Memory B cell (primary cell): Measurements from ENCODE around the gene PHACTR2.
"Not testable (repeated sequence)": the region's sequence is repeated elsewhere in the genome, so short reads cannot be mapped to it uniquely, and the experiment has no call there.

Source experiments
- ATAC-seq: fragments of 150-1000 bp; cut with Tn5 transposase; 2 replicates; pipeline ENCODE4 v1.10.0; 2021; ENCODE audit warnings: low read depth, mild to moderate bottlenecking, moderate library complexity
- DNase-seq, 2 donors: peaks; one replicate each; pipeline ENCODE4 v3.0.0; 2022; ENCODE audit warnings: low spot score in 2 of 2
- H3K27ac Mint-ChIP-seq: one replicate; pipeline ENCODE4 v1.8.0; 2022; ENCODE audit warnings: mild to moderate bottlenecking, moderate library complexity, mixed read lengths
- H3K27me3 Mint-ChIP-seq: one replicate; pipeline ENCODE4 v1.8.0; 2022; ENCODE audit warnings: mixed read lengths
- H3K36me3 Mint-ChIP-seq: one replicate; pipeline ENCODE4 v1.8.0; 2022; ENCODE audit warnings: mild to moderate bottlenecking, mixed read lengths
- H3K4me1 Mint-ChIP-seq: one replicate; pipeline ENCODE4 v1.8.0; 2022; ENCODE audit warnings: mixed read lengths
- H3K4me3 Mint-ChIP-seq: one replicate; pipeline ENCODE4 v1.8.0; 2022; ENCODE audit warnings: mild to moderate bottlenecking, moderate library complexity, mixed read lengths
- H3K9me3 Mint-ChIP-seq: one replicate; pipeline ENCODE4 v1.8.0; 2022; ENCODE audit warnings: mixed read lengths

PHACTR2 gene

DNA sequence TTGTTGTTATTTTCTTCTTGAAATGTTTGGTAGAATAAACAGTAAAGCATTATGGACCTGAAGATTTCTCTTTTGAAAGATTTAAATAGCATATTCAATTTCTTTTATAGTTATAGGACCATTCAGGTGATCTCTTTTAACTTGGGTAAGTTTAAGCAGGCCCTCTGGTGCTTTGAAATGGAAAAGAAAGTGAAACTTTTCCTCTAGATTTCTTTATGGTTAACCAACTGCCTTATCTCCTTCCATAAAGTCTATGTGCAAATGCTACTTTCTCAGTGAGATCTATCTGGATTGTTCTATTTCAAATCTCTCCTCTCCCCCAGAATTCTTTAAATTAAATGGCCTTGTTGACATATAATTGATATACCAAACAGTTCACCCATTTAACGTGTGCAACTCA lies 54.0 kb downstream of the PHACTR2 start:
- H3K4me3 Mint-ChIP-seq = no peak overlapping the region
- peaks cover 12% of the 10 kb centered on the region for H3K4me1 Mint-ChIP-seq
- H3K36me3 Mint-ChIP-seq = peaks cover 5% of the 10 kb centered on the region
- H3K9me3 Mint-ChIP-seq = no peaks in the 10 kb centered on the region
- ATAC-seq (no peak), DNase-seq (no peak)
- H3K27me3 Mint-ChIP-seq = no peaks in the 10 kb centered on the region
- no peak overlapping the region for H3K27ac Mint-ChIP-seq

DNA sequence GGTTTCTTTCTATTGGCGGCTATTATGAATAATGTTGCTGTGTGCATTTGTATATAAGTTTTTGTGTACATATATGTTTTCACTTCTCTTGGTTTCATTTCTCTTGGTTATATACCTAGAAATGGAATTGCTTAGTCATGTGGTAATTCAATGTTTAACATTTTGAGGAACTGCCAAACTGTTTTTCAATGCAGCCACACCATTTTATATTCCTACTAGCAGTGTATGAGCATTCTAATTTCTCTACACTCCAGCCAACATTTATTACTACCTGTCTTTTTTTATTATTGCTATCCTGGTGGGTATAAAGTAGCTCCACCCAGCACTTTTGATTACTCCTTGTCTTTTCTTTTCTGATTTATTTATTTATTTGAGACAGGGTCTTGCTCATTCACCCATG lies 54.8 kb downstream of the PHACTR2 start:
- peaks cover 8% of the 10 kb centered on the region for H3K4me1 Mint-ChIP-seq
- H3K27me3 Mint-ChIP-seq = no peaks in the 10 kb centered on the region
- DNase-seq = no peak
- no peak for ATAC-seq
- no peak overlapping the region for H3K27ac Mint-ChIP-seq
- no peaks in the 10 kb centered on the region for H3K9me3 Mint-ChIP-seq
- H3K4me3 Mint-ChIP-seq = no peak overlapping the region
- H3K36me3 Mint-ChIP-seq = peaks cover 2% of the 10 kb centered on the region

DNA sequence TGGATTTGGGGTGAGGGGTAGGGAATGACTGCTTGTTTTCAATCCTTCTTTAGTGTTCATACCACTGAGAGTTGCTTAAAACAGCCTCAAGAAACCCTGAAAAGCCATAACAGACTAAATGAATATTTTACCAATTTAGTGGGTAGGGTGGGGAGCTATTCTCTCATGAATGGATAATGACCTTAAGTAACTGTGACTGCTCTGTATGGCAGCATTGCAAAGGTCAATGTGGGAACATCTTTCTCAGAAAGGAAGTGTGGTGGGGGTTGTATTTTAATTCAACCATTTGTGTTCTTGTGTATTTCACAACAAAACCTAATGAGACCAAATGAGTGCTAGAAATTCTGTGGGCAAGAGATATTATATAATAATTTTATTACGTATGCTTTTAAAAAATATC lies 55.7 kb downstream of the PHACTR2 start:
- Mint-ChIP-seq H3K36me3 (peaks cover 2% of the 10 kb centered on the region), H3K9me3 (no peaks in the 10 kb centered on the region), H3K4me1 (peaks cover 5% of the 10 kb centered on the region), H3K4me3 (no peak overlapping the region), H3K27me3 (no peaks in the 10 kb centered on the region), H3K27ac (no peak overlapping the region)
- DNase-seq = no peak
- ATAC-seq = no peak

DNA sequence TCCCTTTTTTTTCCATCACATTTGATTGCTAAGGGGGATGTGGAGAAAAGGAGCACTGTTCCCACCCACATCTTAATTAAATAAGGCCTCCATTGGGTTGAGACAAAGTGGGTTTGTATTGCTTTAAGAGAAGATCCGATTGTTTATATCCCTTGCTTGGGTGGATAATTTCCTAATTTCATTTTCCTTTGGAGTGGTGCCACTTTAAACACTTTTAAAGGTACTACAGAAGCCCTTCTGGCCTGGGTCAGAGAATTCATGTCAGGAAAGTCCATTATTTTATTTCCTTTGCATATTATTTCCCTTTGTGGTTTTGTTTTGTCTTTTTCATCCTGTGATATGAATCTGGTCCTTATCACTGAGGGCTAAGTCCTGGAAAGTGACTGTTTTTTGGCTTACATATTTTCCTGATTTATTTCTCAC lies 56.9 kb downstream of the PHACTR2 start:
- no peak for ATAC-seq
- Mint-ChIP-seq H3K27ac (no peak overlapping the region), H3K4me3 (no peak overlapping the region), H3K36me3 (peaks cover 2% of the 10 kb centered on the region), H3K27me3 (no peaks in the 10 kb centered on the region), H3K9me3 (no peaks in the 10 kb centered on the region), H3K4me1 (peaks cover 5% of the 10 kb centered on the region)
- no peak for DNase-seq

DNA sequence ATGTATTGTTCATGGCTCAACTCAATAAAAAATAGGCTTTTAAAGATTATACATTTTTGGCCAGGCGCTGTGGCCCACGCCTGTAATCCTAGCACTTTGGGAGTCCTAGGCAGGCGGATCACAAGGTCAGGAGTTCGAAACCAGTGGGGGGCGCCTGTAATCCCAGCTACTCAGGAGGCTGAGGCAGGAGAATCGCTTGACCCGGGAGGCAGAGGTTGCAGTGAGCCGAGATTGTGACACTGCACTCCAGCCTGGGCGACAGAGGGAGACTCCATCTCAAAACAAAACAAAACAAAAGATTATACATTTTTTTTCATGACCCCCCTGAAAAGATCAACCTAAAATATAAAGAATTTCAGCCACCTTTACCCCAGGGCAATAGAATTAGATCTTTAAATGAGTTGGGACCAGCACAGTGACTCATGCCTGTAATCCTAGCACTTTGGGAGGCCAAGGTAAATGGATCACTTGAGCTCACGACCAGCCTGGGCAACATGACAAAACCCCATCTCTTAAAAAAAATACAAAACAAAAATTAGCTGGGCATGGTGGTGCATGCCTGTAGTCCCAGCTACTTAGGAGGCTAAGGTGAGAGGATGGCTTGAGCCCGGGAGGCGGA lies 60.4 kb downstream of the PHACTR2 start:
- not testable (repeated sequence) for H3K4me1 Mint-ChIP-seq, H3K27ac Mint-ChIP-seq, H3K27me3 Mint-ChIP-seq, ATAC-seq, H3K36me3 Mint-ChIP-seq, H3K4me3 Mint-ChIP-seq, H3K9me3 Mint-ChIP-seq, DNase-seq

GRCh38 chr6:143739341-143739851 lies 61.6 kb downstream of the PHACTR2 start:
- no peak overlapping the region for H3K27ac Mint-ChIP-seq
- H3K27me3 Mint-ChIP-seq = no peaks in the 10 kb centered on the region
- DNase-seq (no peak), ATAC-seq (no peak)
- no peak overlapping the region for H3K4me3 Mint-ChIP-seq
- no peaks in the 10 kb centered on the region for H3K4me1 Mint-ChIP-seq
- no peaks in the 10 kb centered on the region for H3K9me3 Mint-ChIP-seq
- peaks cover 3% of the 10 kb centered on the region for H3K36me3 Mint-ChIP-seq

GRCh38 chr6:143740213-143740612 lies 62.4 kb downstream of the PHACTR2 start:
- no peak for ATAC-seq
- DNase-seq = no peak
- Mint-ChIP-seq H3K27ac (no peak overlapping the region), H3K9me3 (no peaks in the 10 kb centered on the region), H3K4me1 (no peaks in the 10 kb centered on the region), H3K4me3 (no peak overlapping the region), H3K27me3 (no peaks in the 10 kb centered on the region), H3K36me3 (peaks cover 3% of the 10 kb centered on the region)

- H3K9me3 Mint-ChIP-seq = no peaks in the 10 kb centered on the region
- no peak for ATAC-seq
- H3K4me1 Mint-ChIP-seq = no peaks in the 10 kb centered on the region
- no peak for DNase-seq
- H3K27me3 Mint-ChIP-seq = no peaks in the 10 kb centered on the region
- H3K27ac Mint-ChIP-seq = no peak overlapping the region
- H3K4me3 Mint-ChIP-seq = no peak overlapping the region
- H3K36me3 Mint-ChIP-seq = peaks cover 3% of the 10 kb centered on the region
These were observed 63.7 kb downstream of the PHACTR2 start for GRCh38 chr6:143741480-143741879.

- H3K36me3 Mint-ChIP-seq = peaks cover 3% of the 10 kb centered on the region
- H3K9me3 Mint-ChIP-seq = no peaks in the 10 kb centered on the region
- DNase-seq = no peak
- no peak overlapping the region for H3K27ac Mint-ChIP-seq
- H3K4me3 Mint-ChIP-seq = no peak overlapping the region
- H3K27me3 Mint-ChIP-seq = no peaks in the 10 kb centered on the region
- no peak for ATAC-seq
- H3K4me1 Mint-ChIP-seq = no peaks in the 10 kb centered on the region
These were observed 64.5 kb downstream of the PHACTR2 start for GRCh38 chr6:143742070-143742954.

GRCh38 chr6:143742955-143743255 lies 65.1 kb downstream of the PHACTR2 start:
- Mint-ChIP-seq H3K4me1 (no peaks in the 10 kb centered on the region), H3K27me3 (no peaks in the 10 kb centered on the region), H3K27ac (no peak overlapping the region), H3K4me3 (no peak overlapping the region), H3K36me3 (peaks cover 3% of the 10 kb centered on the region), H3K9me3 (no peaks in the 10 kb centered on the region)
- no peak for DNase-seq
- ATAC-seq = no peak

GRCh38 chr6:143743301-143744166 lies 65.8 kb downstream of the PHACTR2 start:
- Mint-ChIP-seq H3K4me1 (no peaks in the 10 kb centered on the region), H3K9me3 (no peaks in the 10 kb centered on the region), H3K27me3 (no peaks in the 10 kb centered on the region), H3K36me3 (peaks cover 3% of the 10 kb centered on the region), H3K4me3 (no peak overlapping the region), H3K27ac (no peak overlapping the region)
- no peak for ATAC-seq
- DNase-seq = no peak

DNA sequence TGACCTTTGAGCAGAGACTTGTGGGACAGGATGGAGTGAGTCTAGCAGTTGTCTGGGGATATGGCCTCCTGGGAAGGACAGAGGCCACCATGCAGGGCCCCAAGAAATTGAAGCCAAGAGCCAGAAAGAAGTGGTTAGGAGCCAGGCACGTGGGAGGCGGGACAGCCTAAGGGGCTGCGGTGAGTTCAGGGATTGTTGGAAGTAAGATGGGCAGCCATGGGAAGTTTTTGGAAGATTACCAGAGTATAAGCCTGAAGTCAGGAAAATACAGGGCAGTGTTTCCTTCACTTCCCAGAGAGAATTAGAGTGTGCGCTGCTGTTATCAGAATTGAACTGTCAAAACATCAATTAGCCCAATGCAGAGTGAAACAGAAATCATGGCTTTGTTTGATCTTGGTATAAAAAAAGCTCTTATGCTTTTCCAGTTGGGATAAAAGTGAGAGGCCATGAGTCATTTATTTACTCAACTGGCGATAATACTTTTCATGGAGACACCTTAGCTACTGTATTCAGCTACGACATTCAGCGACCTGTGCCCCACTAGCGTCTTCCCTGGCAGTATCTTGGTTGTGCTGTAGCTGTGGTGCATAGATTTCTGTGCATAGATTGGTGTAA lies 66.9 kb downstream of the PHACTR2 start:
- DNase-seq = no peak
- H3K27ac Mint-ChIP-seq = no peak overlapping the region

GRCh38 chr6:143745166-143746133 lies 67.7 kb downstream of the PHACTR2 start:
- DNase-seq (no peak), ATAC-seq (no peak)
- H3K4me3 Mint-ChIP-seq = no peak overlapping the region
- no peaks in the 10 kb centered on the region for H3K9me3 Mint-ChIP-seq
- H3K4me1 Mint-ChIP-seq = no peaks in the 10 kb centered on the region
- peaks cover 3% of the 10 kb centered on the region for H3K36me3 Mint-ChIP-seq
- H3K27ac Mint-ChIP-seq = no peak overlapping the region
- H3K27me3 Mint-ChIP-seq = no peaks in the 10 kb centered on the region

More for the DNA sequence above, 66.9 kb downstream of the PHACTR2 start:
- ATAC-seq = no peak
- Mint-ChIP-seq H3K36me3 (peaks cover 3% of the 10 kb centered on the region), H3K27me3 (no peaks in the 10 kb centered on the region), H3K4me3 (no peak overlapping the region), H3K4me1 (no peaks in the 10 kb centered on the region), H3K9me3 (no peaks in the 10 kb centered on the region)
